Mesothelial cell of epicardium (in vitro differentiated cells): ENCODE results near the gene GPALPP1. TPM values are rescaled to one million over a fixed set of nuclear protein-coding genes. Genes with fewer than 3 reads are reported as not detected.

Experiments used
- DNase-seq, 2 experiments: peaks; one replicate each; pipeline ENCODE4 v3.0.0; 2021; ENCODE audit warnings: low spot score in 2 of 2; ENCODE audit not compliant: unreplicated experiment in 2 of 2
- H3K27ac Mint-ChIP-seq: 2 replicates; pipeline ENCODE4 v1.8.0; 2021; ENCODE audit warnings: mixed read lengths
- H3K27me3 Mint-ChIP-seq: 2 replicates; pipeline ENCODE4 v1.8.0; 2021; ENCODE audit warnings: low read depth, mixed read lengths
- H3K36me3 Mint-ChIP-seq: 2 replicates; pipeline ENCODE4 v1.8.0; 2021; ENCODE audit warnings: mixed read lengths
- H3K4me1 Mint-ChIP-seq: 2 replicates; pipeline ENCODE4 v1.8.0; 2021; ENCODE audit warnings: mixed read lengths
- H3K4me3 Mint-ChIP-seq: 2 replicates; pipeline ENCODE4 v1.8.0; 2021; ENCODE audit warnings: mild to moderate bottlenecking, moderate library complexity, mixed read lengths
- H3K9me3 Mint-ChIP-seq: 2 replicates; pipeline ENCODE4 v1.8.0; 2021; ENCODE audit warnings: mixed read lengths
- CTCF ChIP-seq: fragments of 200-600 bp; sonication (generic); IDR thresholded peaks from one replicate; pipeline ENCODE4 v1.5.0; 2021; ENCODE audit warnings: antibody characterized with exemption; ENCODE audit not compliant: unreplicated experiment
- total RNA-seq: library from RNA; stranded (reverse); gene quantifications from 3 replicates; pipeline ENCODE4 v1.2.1, GENCODE V29; 2021

GPALPP1 gene
- total RNA-seq, 1 donor from 2014 or later = 33.6 TPM

GRCh38 chr13:45034342-45034741 lies 45.0 kb downstream of the GPALPP1 start:
- H3K4me1 Mint-ChIP-seq = no peaks in the 10 kb centered on the region
- no peak overlapping the region for H3K4me3 Mint-ChIP-seq
- H3K27me3 Mint-ChIP-seq = no peaks in the 10 kb centered on the region
- no peaks in the 10 kb centered on the region for H3K9me3 Mint-ChIP-seq
- no peak for DNase-seq
- H3K36me3 Mint-ChIP-seq = peaks cover 17% of the 10 kb centered on the region
- no peak for TF ChIP-seq CTCF
- H3K27ac Mint-ChIP-seq = no peak overlapping the region

- Mint-ChIP-seq H3K4me1 (no peaks in the 10 kb centered on the region), H3K27ac (no peak overlapping the region), H3K36me3 (peaks cover 17% of the 10 kb centered on the region), H3K27me3 (no peaks in the 10 kb centered on the region), H3K4me3 (no peak overlapping the region), H3K9me3 (no peaks in the 10 kb centered on the region)
- DNase-seq = no peak
- TF ChIP-seq CTCF = no peak
Measured at GRCh38 chr13:45036206-45036605, 46.9 kb downstream of the GPALPP1 start.

- Mint-ChIP-seq H3K27me3 (no peaks in the 10 kb centered on the region), H3K36me3 (peaks cover 4% of the 10 kb centered on the region), H3K4me3 (no peak overlapping the region), H3K4me1 (peaks cover 5% of the 10 kb centered on the region), H3K9me3 (no peaks in the 10 kb centered on the region), H3K27ac (no peak overlapping the region)
- TF ChIP-seq CTCF = no peak
- no peak for DNase-seq
Measured at GRCh38 chr13:45040173-45040572, 50.8 kb downstream of the GPALPP1 start.

- Mint-ChIP-seq H3K36me3 (no peaks in the 10 kb centered on the region), H3K27ac (no peak overlapping the region), H3K4me3 (no peak overlapping the region), H3K27me3 (no peaks in the 10 kb centered on the region), H3K4me1 (peaks cover 5% of the 10 kb centered on the region), H3K9me3 (no peaks in the 10 kb centered on the region)
- no peak for DNase-seq
- no peak for TF ChIP-seq CTCF
Measured at GRCh38 chr13:45040622-45041021, 51.3 kb downstream of the GPALPP1 start.

GRCh38 chr13:45042539-45042938 lies 53.2 kb downstream of the GPALPP1 start:
- TF ChIP-seq CTCF = no peak

GRCh38 chr13:45046445-45046844 lies 57.1 kb downstream of the GPALPP1 start:
- peaks cover 9% of the 10 kb centered on the region for H3K4me1 Mint-ChIP-seq
- TF ChIP-seq CTCF = no peak
- no peaks in the 10 kb centered on the region for H3K9me3 Mint-ChIP-seq
- no peak for DNase-seq
- H3K27ac Mint-ChIP-seq = no peak overlapping the region
- no peaks in the 10 kb centered on the region for H3K36me3 Mint-ChIP-seq
- peaks cover 13% of the 10 kb centered on the region for H3K27me3 Mint-ChIP-seq
- peak overlapping the region; percentile 78 for H3K4me3 Mint-ChIP-seq

More at GRCh38 chr13:45042539-45042938, 53.2 kb downstream of the GPALPP1 start:
- H3K36me3 Mint-ChIP-seq = no peaks in the 10 kb centered on the region
- DNase-seq = no peak
- peaks cover 9% of the 10 kb centered on the region for H3K4me1 Mint-ChIP-seq
- H3K4me3 Mint-ChIP-seq = no peak overlapping the region
- H3K27me3 Mint-ChIP-seq = no peaks in the 10 kb centered on the region
- no peak overlapping the region for H3K27ac Mint-ChIP-seq
- no peaks in the 10 kb centered on the region for H3K9me3 Mint-ChIP-seq
